Measurements from ENCODE around the gene TREML4. TPM values are rescaled to one million over a fixed set of nuclear protein-coding genes. Genes with fewer than 3 reads are reported as not detected.

The TREML4 gene
- total RNA-seq, 4 donors from 2014 or later, result not detected

GRCh38 chr6:41197234-41197633, 30.9 kb upstream of the TREML4 start:
- TF ChIP-seq CTCF (IDR thresholded peaks at IDR 0.05; ENCODE audit: low read depth), result no peak

- TF ChIP-seq CTCF (IDR thresholded peaks at IDR 0.05; ENCODE audit: low read depth), result no peak
Observed at GRCh38 chr6:41199552-41200246, 28.4 kb upstream of the TREML4 start.

GRCh38 chr6:41200296-41200900, 27.8 kb upstream of the TREML4 start:
- TF ChIP-seq CTCF (IDR thresholded peaks at IDR 0.05; ENCODE audit: low read depth), result no peak

- TF ChIP-seq CTCF (IDR thresholded peaks at IDR 0.05; ENCODE audit: low read depth), result no peak
Observed at GRCh38 chr6:41200901-41201763, 27.0 kb upstream of the TREML4 start, which contains the start of gene TREML2. TREML2 (minus strand) TSS chr6:41201149; CDS start chr6:41201008, 141 bp downstream.

GRCh38 chr6:41201764-41202173, 26.4 kb upstream of the TREML4 start:
- no peak for TF ChIP-seq CTCF (IDR thresholded peaks at IDR 0.05; ENCODE audit: low read depth)

- no peak for TF ChIP-seq CTCF (IDR thresholded peaks at IDR 0.05; ENCODE audit: low read depth)
Observed at GRCh38 chr6:41204156-41204555, 24.0 kb upstream of the TREML4 start.

Measured in subcutaneous adipose tissue (tissue), 4 donors.